Chondrocyte (in vitro differentiated cells): ENCODE measurements around the gene CLRN3. TPM values are rescaled to one million over a fixed set of nuclear protein-coding genes. Genes with fewer than 3 reads are reported as not detected.

Source experiments
- DNase-seq: peaks from one replicate; pipeline ENCODE4 v3.0.0; 2021; ENCODE audit warnings: mixed read lengths, low spot score
- H3K27ac Mint-ChIP-seq: one replicate; pipeline ENCODE4 v1.8.0; 2021; ENCODE audit warnings: mild to moderate bottlenecking, moderate library complexity, mixed read lengths; ENCODE audit not compliant: unreplicated experiment
- H3K27me3 Mint-ChIP-seq: 2 replicates; pipeline ENCODE4 v1.8.0; 2021; ENCODE audit warnings: low read depth, mixed read lengths
- H3K36me3 Mint-ChIP-seq: 2 replicates; pipeline ENCODE4 v1.8.0; 2021; ENCODE audit warnings: low read depth, mixed read lengths
- H3K4me1 Mint-ChIP-seq: 2 replicates; pipeline ENCODE4 v1.8.0; 2021; ENCODE audit warnings: low read depth, mild to moderate bottlenecking, mixed read lengths
- H3K4me3 Mint-ChIP-seq: one replicate; pipeline ENCODE4 v1.8.0; 2021; ENCODE audit warnings: mild to moderate bottlenecking, moderate library complexity, mixed read lengths; ENCODE audit not compliant: unreplicated experiment
- H3K9me3 Mint-ChIP-seq: 2 replicates; pipeline ENCODE4 v1.8.0; 2021; ENCODE audit warnings: low read depth, mixed read lengths
- CTCF ChIP-seq: fragments of 200-600 bp; sonication (generic); IDR thresholded peaks from 2 replicates; pipeline ENCODE4 v1.5.0; 2021; ENCODE audit warnings: antibody characterized with exemption, mild to moderate bottlenecking, moderate library complexity
- total RNA-seq: library from RNA; stranded (reverse); gene quantifications from 3 replicates; pipeline ENCODE4 v1.2.1, GENCODE V29; 2021

The CLRN3 gene
- total RNA-seq, 1 donor from 2014 or later, result not detected

GRCh38 chr10:127911218-127911866 is 18.6 kb upstream of the CLRN3 start:
- H3K36me3 Mint-ChIP-seq, result no peaks in the 10 kb centered on the region
- TF ChIP-seq CTCF, result no peak
- no peaks in the 10 kb centered on the region for H3K9me3 Mint-ChIP-seq
- peaks cover 28% of the 10 kb centered on the region for H3K4me1 Mint-ChIP-seq
- DNase-seq, result no peak
- H3K27ac Mint-ChIP-seq, result no peak overlapping the region
- no peak overlapping the region for H3K4me3 Mint-ChIP-seq
- H3K27me3 Mint-ChIP-seq, result no peaks in the 10 kb centered on the region

GRCh38 chr10:127910464-127910770 is 17.7 kb upstream of the CLRN3 start:
- Mint-ChIP-seq H3K36me3 (no peaks in the 10 kb centered on the region), H3K9me3 (no peaks in the 10 kb centered on the region), H3K27ac (no peak overlapping the region), H3K4me1 (peaks cover 28% of the 10 kb centered on the region), H3K4me3 (no peak overlapping the region), H3K27me3 (no peaks in the 10 kb centered on the region)
- TF ChIP-seq CTCF, result no peak
- no peak for DNase-seq

- no peak overlapping the region for H3K4me3 Mint-ChIP-seq
These were observed 17.1 kb upstream of the CLRN3 start for GRCh38 chr10:127909716-127910463.

GRCh38 chr10:127908959-127909267 is 16.2 kb upstream of the CLRN3 start:
- Mint-ChIP-seq H3K27ac (no peak overlapping the region), H3K4me3 (no peak overlapping the region), H3K36me3 (no peaks in the 10 kb centered on the region), H3K9me3 (no peaks in the 10 kb centered on the region), H3K27me3 (peaks cover 4% of the 10 kb centered on the region), H3K4me1 (peaks cover 28% of the 10 kb centered on the region)
- DNase-seq, result no peak
- TF ChIP-seq CTCF, result no peak

More at GRCh38 chr10:127909716-127910463, 17.1 kb upstream of the CLRN3 start:
- no peaks in the 10 kb centered on the region for H3K36me3 Mint-ChIP-seq
- peaks cover 28% of the 10 kb centered on the region for H3K4me1 Mint-ChIP-seq
- no peak overlapping the region for H3K27ac Mint-ChIP-seq
- no peaks in the 10 kb centered on the region for H3K27me3 Mint-ChIP-seq
- no peak for DNase-seq
- H3K9me3 Mint-ChIP-seq, result no peaks in the 10 kb centered on the region
- no peak for TF ChIP-seq CTCF

- Mint-ChIP-seq H3K27me3 (peaks cover 4% of the 10 kb centered on the region), H3K27ac (no peak overlapping the region), H3K36me3 (no peaks in the 10 kb centered on the region), H3K4me3 (peak overlapping the region; percentile 61), H3K4me1 (peaks cover 28% of the 10 kb centered on the region), H3K9me3 (no peaks in the 10 kb centered on the region)
- no peak for TF ChIP-seq CTCF
- DNase-seq, result no peak
These were observed 15.6 kb upstream of the CLRN3 start for GRCh38 chr10:127908106-127908958.
